Choroid plexus epithelial cell (primary cell): ENCODE results near the gene FLYWCH1.

Experiments used
- DNase-seq: peaks from one replicate; pipeline ENCODE4 v3.0.0-alpha.2; 2010; ENCODE audit warnings: low read depth
- H3K4me3 ChIP-seq: 2 replicates; pipeline ENCODE4 v1.5.1; 2011; ENCODE audit warnings: low read depth, mild to moderate bottlenecking, control low read depth, low read length, moderate library complexity
- TF ChIP-seq, protein P1 (sequence below): conservative IDR thresholded peaks from 2 replicates; pipeline ENCODE4 v1.5.1; 2011; ENCODE audit warnings: low read depth, mild to moderate bottlenecking, control low read depth, inconsistent platforms, low read length, moderate library complexity

FLYWCH1 gene

DNA sequence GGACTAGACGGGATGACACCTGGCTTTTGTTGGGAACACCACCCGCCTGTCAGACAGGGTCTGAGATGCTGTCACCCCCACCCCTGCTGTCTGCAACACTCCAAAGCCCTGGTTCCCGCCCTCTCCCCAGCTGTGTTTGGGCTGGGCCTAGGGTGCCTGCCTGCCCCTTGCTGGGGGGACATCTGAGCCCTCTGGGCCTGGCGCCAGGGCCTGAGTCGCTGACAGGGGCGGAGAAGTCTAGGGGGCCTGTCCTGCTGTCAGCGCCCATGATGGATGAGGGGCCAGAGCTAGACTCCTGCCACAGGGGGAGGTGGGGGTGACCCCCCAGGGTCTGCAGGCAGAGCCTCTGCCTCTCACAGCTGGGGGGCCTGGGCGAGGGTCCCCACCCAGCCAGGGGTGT, 76.1 kb downstream of the FLYWCH1 start:
- DNase-seq: no peak
- H3K4me3 ChIP-seq: no peak overlapping the region
- TF ChIP-seq, protein P1, sequence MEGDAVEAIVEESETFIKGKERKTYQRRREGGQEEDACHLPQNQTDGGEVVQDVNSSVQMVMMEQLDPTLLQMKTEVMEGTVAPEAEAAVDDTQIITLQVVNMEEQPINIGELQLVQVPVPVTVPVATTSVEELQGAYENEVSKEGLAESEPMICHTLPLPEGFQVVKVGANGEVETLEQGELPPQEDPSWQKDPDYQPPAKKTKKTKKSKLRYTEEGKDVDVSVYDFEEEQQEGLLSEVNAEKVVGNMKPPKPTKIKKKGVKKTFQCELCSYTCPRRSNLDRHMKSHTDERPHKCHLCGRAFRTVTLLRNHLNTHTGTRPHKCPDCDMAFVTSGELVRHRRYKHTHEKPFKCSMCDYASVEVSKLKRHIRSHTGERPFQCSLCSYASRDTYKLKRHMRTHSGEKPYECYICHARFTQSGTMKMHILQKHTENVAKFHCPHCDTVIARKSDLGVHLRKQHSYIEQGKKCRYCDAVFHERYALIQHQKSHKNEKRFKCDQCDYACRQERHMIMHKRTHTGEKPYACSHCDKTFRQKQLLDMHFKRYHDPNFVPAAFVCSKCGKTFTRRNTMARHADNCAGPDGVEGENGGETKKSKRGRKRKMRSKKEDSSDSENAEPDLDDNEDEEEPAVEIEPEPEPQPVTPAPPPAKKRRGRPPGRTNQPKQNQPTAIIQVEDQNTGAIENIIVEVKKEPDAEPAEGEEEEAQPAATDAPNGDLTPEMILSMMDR: no peak

DNA sequence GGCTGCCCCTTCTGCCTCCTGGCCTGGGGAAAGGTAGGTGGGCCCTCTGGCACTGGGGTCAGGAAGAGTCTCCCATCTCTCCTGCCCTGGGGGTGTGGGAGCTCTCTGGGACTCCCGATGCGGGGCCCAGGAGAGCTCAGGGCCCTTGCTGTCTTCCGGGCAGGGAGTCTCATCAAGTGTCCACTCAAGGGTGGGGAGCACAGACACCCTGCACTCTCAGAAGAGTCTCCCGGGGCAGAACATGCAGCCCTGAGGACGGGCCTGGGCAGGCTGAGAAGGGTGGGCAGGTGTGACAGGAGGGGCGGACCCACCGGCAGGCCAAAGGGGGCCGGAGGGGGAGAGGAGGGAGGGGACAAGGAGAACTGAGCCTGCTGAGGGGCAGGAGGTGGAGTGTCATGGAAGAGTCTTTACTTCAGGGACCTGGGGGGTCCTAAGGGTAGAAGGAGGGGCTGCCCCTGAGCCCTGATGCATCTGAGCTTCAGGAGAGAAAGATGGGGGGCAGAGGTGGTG, 76.9 kb downstream of the FLYWCH1 start:
- DNase-seq: no peak

DNA sequence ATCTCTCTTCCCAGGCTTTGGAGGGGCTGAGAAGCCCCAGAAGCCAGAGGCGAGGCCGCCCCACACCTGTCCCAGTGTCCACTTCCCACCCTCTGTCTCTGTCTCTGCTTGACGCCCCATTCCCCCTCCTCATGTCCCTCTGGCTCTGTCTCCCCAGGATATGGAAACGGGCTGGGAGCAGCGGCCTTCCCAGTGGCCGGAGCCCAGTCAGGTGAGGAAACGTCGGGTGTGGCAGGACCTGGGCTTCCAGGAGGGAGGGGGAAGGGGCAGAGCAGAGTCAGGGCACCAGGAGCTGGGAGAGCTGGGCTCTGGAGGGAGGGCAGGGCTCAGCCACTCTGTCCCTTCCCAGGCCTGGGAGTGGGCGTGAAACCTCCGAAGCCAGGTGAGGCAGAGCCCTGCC, 79.2 kb downstream of the FLYWCH1 start:
- no peak for DNase-seq
- TF ChIP-seq, protein P1: no peak
- no peak overlapping the region for H3K4me3 ChIP-seq

More for the DNA sequence above, 76.9 kb downstream of the FLYWCH1 start:
- TF ChIP-seq, protein P1: no peak
- no peak overlapping the region for H3K4me3 ChIP-seq

DNA sequence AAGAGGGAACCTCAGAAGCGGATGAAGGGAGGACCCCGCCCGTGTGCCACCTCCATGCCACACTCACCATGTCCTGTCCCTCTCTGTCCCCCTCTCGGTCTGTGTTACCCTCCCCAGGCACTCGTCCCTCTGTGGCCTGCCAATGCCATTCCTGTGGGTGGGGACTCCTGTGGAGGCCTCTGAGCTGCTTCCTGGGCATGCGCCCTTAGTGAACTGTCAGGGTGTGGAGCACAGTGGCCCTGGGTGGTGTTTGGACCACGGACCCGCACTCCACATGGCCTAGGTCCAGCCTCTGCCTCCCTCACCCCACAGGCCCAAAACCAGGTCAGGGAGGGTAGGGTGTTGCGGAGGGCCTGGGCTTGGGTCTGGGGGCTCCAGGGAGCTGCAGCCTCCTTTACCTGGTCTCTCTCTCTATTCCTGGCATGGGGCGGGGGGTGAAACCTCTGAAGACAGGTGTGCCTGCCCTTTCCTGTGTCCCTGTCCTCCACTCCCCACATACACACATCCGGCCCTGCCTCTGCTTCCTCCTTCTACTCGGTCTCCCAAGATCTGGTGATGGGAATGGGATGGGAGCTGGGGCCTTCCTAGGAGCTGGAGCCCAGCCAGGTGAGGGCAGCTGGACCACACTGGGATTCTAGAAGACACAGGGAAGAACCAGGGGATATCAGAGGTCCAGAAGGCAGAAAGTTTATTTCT, 80.0 kb downstream of the FLYWCH1 start:
- TF ChIP-seq, protein P1: no peak
- DNase-seq: no peak
- no peak overlapping the region for H3K4me3 ChIP-seq

DNA sequence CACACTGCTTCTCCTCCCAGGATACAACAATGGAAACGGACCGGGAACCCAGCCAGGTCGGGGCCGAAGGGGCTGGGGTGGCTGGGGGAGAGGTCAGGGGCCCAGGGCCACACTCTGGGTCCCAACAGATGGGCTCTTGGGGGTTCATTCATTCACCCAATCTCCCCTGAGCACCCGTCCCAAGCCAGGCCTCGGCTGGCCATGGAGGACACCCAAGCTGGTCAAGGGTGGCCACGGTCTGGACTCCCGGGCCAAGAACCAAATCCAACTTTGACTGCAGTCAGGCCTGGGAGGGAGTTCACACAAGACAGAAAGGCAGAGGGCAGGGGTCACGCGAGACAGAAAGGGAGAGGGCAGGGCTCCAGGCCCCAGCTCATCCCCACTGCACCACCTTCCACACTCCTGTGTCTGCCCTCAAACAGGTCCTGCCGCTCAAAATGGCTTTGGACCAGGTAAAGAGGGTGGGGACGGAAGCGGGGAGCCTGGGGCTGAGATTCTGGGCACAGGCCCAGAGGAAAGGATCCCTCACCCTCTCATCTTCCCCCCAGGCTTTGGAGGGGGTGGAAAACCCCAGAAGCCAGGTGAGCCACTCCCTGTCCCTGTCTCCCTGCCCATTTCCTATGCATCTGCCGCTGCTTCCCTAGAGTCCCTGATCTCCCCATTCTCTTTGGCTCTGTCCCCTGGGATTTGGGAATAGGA, 80.8 kb downstream of the FLYWCH1 start:
- no peak overlapping the region for H3K4me3 ChIP-seq
- no peak for DNase-seq
- TF ChIP-seq, protein P1: no peak

DNA sequence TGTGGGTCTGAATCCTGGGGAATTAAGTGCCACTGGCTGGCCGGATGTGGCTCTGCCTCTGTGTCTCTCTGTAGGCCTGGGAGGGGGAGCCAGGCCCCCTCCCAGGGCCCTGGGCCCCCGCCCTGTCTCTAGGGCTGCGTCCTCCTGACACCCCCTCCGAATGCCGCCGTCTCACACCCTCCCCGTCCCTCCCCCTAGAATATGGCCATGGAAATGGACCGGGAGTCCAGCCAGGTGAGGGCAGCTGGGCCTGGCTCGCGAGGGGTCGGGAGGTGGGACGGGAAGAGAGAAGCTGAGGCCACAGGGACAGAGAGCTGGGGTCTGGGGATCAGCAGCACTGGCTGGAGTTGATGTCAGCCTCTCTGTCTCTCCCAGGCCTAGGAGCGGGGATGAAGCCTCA, 84.6 kb downstream of the FLYWCH1 start:
- TF ChIP-seq, protein P1: no peak
- no peak for DNase-seq
- H3K4me3 ChIP-seq: no peak overlapping the region
